Activated CD8-positive, alpha-beta memory T cell treated with anti-CD3 and anti-CD28 coated beads, Interleukin-2, amount 50 U/mL, for 24 hours (primary cell): Measurements from ENCODE around the gene COMT.
"Not testable (repeated sequence)": the region's sequence is repeated elsewhere in the genome, so short reads cannot be mapped to it uniquely, and the experiment has no call there.

Experiments used
- DNase-seq: peaks from one replicate; pipeline ENCODE4 v3.0.0-alpha.2; 2020; ENCODE audit errors: extremely low read depth

The COMT gene

DNA sequence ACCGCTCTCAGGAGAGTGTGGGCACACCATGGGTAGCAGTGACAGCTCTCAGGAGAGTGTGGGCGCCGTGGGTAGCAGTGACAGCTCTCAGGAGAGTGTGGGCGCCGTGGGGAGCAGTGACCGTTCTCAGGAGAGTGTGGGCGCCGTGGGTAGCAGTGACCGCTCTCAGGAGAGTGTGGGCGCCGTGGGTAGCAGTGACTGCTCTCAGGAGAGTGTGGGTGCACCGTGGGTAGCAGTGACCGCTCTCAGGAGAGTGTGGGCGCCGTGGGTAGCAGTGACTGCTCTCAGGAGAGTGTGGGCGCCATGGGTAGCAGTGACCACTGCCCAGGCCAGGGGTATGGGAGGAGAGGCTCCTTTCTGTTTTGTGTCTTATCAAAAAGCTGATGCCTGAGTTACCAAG is 33.7 kb upstream of the COMT start:
- not testable (repeated sequence) for DNase-seq

DNA sequence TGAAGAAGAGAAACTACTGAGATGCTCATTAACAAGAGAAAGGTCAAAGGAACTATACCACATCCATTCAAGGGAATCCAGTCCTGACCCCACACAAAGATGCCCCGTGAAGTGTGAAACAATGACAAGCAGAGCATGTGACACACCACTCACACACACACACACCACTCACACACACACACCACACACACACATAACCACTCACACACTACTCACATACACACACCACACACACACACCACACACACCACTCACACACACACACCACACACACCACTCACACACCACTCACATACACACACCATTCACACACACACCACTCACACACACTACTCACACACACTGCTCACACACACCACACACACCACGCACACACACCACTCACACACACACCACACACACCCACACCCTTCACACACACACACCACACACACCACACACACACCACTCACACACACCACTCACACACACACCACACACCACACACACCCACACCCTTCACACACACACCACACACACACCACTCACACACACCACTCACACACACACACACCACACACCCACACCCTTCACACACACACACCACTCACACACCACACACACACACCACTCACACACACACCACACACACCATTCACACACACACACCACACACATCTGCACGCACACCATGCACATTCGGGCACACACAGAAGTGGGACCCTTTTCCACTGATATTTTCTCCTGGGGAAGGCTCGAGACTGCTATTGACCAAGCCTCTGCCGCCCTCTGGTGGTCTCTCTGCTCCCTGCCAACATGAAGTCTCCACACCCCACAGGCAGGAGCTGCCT is 32.0 kb upstream of the COMT start:
- DNase-seq, result peak; percentile 45

DNA sequence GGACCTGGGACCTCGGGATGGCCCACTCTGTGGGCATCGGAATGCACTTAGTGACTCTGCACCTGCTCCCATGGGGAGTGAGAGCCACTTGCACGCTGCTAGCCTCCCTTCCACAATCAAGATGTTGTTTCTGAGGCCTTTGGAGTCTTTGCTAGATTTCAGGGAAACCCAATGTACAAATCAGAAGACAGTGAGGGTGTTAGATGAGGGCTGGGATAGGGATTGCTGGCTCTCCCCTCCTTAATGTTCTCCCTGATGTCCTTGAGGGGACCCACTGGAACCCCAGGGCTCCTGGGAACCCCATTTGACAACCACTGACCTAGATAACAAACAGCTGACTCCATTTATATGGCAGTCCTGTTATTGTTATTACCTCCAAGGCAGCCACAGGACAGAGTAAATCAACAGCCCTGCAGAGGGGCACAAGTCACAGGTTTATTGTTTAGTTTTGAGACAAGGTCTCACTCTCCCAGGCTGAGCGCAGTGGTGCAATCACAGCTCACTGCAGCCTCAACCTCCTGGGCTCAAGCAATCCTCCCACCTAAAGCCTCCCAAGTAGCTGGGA is 31.3 kb upstream of the COMT start:
- no peak for DNase-seq

DNA sequence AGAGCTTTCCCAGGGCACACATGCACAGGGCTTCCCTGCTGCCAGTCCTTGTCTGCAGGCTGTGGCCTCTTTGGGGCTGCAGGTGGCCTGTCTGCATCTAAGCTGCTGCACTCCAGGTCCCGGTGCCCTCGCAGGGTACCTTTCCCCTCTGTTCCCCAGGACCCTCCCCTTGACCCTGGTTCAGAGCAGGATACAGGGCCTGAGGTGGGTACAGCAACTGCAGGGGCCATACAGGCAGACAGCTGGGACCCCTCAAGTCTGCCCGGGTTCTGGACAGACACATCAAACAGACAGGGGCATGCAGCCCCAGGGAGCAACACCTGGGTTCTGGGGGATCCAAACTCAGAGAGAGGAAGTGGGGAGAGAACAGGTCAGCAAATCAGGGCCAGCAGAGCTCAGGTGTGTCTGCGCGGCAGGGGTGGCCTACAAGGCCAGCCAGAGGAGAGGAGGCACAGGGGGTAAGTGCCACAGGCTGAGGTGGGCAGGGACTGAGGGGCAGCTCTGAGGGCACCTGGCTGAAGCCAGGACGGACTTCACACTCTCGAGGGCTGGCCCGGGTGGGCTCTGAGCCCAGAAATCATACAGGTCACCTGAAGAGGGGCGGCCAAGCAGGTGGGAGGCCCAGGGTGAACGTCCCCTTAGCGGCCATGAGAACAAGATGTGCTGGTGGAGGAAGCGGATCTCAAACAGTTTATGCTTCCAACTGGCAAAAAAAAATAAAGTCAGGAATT is 29.9 kb upstream of the COMT start:
- no peak for DNase-seq

DNA sequence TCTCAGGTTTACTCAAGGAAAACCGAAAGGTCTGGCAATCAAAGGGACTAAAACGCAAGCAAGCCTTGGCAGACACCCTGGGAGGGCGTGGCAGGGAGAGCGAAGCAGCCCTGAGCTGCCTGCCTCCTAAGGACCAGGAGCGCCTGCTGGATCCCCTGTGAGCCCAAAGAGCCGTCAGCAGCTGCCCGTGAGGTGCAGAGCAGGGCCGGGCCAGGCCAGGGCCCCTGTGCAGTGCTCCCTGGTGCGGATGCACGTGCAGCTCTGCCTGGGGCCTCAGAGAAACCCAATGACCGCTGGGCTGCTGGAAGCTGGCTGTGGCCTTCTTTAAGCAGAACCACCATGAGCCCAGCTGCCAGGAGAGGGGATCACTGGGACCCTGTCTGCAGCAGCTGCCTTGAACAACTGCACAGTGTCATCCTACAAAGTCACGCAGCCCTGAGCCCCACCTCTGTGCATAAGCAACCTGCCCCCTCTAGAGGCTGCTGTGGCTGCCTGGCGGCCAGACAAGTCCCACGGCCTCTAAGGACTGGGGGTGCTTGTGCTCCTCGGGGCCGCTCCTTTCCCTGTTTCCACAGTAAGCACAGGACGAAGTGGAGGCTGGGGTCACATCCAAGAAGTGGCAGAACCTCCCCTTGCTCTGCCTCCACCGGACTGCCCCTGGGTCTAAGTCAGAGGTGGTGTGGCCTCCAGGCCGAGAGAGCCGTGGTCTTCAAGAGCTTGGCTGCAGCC is 29.1 kb upstream of the COMT start:
- no peak for DNase-seq

DNA sequence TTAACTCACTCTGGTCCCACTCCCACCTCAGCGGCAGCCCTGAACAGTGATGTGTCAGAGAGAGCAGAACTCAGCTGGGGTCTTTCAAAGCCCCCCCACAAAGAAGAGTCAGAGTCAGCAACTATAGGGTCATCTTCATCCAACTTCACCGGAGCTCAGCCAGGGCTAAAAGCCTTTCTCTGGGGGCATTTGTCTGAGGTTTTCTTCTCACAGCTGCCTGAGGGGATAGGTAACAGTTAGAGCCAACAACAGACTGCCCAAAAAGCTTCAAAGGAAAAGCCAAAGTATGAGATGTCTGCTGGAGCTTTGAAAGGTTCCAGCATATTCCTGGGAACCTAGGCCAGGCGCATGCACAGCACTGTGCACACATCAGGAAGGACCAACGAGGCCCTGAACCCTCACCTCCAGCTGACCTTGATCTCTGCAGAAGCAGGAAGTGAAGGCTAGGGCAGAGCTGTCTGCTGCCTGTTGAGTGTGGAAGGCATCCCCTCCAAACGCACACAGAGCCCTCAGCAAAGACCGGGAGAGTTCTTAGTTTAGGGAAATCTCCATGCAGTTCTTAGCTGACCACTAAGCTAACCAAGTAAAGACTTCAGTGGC is 28.1 kb upstream of the COMT start:
- DNase-seq, result no peak

DNA sequence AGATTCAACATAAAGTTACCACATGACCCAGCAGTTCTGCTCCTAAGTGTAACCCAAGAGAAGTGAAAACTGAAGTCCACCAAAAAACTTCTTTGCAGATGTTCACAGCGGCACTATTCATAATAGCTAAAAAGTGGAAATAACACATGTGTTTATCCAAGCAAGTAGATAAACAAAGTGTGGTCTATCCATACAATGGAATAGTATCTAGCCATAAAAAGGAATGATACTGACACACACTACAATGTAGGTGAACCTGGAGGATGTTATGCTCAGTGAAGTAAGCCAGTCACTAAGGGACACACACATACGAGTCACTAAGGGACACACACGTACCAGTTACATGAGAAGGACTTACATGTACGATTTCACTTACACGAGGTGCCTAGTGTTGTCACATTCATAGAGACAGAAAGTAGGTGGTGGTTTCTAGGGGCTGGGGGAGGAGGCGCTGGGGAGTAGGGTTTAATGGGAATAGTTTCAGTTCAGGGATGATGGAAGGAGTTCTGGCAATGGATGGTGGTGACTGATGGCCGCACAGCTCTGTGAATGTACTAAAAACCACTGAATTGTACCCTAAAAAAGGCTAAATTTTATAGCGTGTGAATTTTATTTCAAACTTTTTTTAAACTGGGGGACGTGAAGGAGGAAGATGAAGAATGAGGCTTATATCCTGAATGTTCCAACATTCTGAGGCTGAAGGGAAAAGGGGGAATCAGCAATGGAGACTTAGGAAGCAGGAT is 27.2 kb upstream of the COMT start:
- no peak for DNase-seq

DNA sequence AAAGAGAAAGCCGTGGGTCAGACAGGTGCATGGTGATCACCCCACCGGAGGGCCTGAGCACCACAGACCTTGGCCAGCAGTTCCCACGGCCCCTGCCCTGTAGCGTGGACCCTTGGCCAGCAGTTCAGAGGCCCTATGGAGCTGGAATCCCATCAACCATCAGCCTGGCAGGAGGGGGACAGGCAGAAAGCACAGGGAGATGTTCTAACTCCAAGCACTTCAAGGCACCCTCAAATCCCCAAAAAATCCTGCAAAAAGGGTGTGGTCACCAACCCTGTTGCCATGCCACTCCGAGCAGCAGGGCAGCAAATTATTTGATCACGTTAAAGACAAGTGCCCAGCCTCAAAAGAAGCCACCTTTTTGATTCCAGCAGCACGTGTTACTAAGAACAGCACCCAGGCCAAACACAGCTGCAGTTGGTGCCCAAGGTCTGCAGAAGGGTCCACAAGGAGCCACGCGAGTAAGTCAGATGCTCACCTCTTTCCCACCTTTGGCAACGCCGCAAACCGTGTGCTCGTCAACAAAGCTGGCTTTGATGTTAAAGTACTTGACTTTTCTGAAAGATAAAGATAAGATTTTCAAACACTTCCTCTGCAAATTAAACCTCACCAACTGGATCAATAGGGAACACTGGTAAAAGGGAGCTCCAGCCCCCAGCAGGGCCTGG is 26.2 kb upstream of the COMT start:
- DNase-seq, result no peak

DNA sequence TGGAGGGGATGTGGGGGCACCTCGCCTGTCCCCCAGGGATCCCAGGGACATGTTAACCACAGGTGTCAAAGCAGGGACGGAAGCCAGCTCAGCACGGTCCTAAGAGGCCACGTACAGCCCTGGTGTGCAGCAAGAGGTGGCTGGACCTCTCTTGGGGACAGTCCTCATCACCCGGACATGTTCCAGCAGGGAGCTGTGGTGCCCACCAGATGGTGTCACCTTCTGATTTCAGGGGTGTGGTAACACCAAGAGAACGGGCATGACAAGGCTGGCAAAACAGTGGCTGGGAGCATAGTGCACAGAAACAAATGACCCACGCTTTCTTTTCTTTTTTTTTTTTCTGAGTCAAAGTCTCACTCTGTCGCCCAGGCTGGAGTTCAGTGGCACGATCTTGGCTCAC is 25.6 kb upstream of the COMT start:
- DNase-seq, result no peak

DNA sequence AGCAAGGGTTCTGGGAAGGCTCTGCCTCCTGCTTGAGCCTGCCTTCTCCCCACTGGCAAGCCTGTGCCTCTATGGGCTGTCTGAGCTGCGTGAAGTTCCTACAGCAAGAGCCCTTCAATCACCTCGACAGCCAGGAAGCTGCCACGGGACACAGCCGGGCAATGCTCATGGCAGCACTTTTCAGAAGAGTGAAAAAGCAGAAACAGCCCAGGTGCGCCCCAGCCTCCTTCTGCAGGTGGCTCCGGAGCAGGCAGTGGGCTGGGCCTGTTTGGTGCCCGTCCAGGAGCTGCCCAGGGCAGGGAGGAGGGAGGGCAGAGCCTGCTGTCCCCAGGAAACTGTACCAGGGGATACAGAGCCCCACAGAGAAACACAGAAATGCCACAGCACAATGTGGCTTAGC is 24.6 kb upstream of the COMT start:
- no peak for DNase-seq

DNA sequence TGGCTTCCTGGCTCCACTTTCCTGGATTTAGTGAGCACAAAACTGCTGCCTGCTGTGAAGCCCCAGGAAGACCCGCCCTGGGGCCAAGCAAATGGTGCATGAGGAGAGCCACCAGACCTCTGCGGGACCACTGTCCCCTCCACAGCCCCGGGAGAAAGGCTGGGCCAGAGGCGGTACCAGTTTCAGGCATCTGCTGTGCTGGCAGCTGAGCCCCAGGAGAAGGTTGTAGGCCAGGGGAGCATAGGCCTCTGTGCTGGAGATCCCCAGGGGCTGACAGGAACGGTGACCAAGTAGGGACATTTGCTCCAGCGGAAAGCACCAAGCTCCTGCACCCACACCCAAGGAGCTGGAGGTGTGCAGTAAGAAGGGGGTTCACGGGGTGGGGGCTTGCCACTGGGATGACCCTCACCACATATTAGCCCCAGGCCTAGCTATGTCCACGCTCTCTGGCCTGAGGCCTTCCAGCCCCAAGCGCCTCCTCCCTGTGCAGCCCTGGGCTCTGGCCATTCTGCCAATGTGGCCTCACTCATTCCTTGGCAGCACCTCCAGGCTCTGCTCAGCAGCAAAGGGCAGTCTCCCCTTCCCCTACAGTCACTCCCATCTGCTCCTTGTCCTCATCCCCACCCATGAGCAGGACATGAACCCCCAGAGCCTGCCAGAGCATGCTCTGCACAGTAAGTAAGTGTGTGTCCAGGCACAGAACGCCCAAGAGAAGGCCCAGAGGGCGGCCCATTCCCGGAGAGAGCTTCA is 24.0 kb upstream of the COMT start:
- DNase-seq, result no peak

DNA sequence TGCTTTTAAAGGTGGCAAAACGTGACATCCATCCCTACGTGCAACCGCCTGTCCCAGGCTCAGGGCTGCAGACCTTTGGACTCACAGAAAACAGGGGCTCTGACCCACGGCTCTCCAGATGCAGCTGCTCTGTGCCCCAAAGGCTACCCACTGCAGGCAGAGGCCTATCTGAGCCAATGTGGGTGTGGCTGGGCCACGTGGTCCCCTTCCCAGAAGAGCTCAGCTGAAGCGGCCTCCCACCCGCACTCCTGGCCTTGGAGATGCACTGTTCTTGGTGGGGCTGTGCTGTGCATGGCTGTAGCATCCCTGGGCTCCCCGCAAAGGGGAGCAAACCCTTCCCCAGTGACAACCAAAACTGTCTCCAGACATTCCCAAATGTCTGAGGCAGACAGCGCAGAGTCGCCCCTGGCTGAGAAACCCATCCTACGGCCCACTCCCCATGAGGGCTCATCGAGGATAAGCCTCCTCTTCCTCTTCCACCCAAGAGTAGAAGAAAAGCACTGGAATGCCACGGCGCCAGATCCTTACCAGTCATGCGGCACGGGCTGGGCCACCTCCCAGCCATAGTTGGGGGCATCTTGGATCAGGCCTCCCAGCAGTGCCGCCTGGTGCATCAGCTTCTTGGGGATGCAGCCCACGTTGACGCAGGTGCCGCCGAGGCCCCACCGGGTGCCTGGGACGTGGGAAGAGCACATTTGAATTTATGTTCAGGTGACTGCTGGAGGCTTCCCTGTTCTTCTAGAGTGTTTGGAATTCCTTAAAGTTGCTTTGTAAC is 23.1 kb upstream of the COMT start:
- DNase-seq, result no peak

DNA sequence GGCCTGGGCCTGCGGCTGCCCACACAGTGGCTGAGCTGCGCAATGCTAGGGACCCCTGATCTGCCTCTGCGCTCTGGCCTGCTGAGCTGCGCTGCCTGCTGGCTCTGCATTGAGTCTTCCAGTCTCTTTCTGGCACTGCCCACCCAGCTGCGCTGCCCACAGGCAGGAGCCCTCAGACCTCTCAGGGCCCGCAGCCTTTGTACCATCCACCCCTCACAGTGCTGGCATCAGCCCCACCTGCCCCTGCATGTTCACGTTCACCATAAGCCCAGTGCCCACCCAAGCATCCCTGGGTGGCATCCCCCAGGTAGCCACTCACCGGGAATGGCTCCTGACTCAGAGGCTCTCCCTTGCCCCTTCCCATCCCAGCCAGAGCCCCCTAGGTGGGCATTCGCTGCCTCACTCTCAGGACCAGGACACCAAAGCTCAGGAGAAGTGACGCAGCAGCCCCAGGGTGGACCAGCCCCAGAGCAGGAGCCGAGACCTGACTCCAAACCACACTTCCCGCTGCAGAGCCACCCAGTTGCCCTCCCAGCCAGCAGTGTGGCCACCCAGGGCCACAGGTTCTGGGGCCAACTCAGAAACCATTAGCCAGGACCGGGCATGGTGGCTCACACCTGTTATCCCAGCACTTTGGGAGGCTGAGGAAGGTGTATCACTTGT is 21.7 kb upstream of the COMT start:
- DNase-seq, result no peak

DNA sequence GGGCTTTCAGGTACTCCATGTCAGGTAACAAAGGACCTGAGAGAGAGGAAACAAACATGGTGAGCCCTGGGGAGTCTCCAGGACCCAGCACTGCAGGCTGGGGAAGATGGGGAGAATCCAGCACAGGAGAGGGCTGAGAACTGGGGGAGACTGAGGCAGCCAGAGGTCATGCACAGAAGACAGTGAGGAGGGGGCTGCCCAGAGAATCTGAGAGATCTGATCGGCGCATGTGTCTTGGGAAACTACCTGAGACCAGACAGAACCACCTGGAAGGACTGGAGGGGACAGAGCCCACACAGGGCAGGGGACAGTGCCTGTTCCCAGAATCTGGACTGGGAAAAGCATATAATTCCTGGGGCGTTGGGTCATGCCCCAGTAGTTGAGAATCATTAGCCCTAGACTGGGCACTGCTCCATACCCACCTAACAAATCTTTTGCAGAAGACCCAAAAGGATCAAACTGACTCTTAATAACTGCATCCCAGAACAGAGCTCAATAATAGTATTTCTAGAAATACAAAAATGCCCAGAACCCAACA is 20.0 kb upstream of the COMT start:
- DNase-seq, result no peak

DNA sequence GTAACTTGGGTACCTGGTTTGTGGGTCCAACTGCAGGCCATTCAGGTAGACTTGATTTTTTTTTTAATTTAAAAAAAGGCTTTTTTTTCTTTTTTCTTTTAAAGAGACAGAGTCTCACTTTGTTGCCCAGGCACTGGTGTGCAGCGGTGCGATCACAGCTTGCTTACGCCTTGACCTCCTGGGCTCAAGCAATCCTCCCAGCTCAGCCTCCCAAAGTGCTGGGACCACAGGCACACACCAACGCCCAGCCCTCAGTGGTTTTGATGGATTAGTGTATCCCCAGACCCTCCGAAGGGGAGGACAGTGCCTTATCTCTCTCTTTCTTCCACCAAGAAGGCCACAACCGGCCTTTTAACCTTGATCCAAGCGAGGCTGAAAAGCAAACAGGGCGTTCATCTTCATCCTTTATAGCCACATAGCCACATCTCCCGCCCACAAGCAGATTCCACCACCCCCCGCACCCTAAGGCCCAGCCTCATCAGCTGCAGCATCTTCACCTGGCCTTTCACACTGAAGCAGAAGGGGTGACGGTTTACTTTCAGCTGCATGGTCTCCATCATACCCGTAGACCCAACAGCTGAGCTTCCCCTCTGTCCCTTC is 17.6 kb upstream of the COMT start:
- no peak for DNase-seq

DNA sequence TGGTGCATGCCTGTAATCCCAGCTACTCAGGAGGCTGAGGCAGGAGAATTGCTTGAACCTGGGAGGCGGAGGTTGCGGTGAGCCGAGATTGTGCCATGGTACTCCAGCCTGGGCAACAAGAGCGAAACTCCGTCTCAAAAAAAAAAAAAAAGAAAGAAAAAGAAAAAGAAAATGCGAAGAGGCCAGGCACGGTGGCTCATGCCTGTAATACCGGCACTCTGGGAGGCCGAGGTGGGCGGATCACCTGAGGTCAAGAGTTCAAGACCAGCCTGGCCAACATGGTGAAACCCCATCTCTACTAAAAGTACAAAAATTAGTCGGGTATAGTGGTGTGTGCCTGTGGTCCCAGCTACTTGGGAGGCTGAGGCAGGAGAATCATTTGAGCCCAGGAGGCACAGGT is 15.5 kb upstream of the COMT start:
- DNase-seq, result not testable (repeated sequence)

DNA sequence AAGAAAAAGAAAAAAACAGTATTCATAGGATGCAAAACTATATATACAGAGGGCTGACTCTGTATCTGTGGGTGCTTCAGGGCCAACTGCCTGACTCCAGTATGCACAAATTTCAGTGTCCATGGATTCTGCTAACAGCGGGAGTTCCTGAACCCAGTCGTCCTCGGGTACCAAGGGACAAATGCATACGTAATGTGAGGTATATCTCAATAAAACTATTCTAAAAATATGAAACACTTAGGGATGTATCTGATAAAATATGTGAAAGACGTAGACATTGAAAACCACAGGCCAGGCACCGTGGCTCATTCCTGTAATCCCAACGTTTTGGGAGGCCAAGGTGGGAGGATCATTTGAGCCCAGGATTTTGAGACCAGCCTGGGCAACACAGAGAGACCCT is 13.9 kb upstream of the COMT start:
- no peak for DNase-seq

DNA sequence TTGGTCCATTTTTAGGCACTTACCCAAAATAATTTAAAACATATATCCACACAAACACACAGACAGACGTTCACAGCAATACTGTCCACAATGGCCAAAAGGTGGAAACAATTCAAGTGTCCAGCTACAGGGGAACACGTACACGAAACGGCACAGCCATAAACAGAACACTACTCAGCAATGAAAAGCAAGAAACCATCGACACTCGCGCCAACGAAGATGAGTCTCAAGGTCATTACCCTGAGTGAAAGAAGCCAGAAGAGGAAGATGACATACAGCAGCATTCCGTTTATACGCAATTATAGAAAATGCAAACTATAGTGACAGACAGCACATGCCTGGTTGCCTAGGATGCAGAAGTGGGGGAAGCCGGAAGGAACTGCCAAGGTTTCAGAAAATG is 13.4 kb upstream of the COMT start:
- no peak for DNase-seq
